ENCODE data around the gene SCNN1B. TPM values are rescaled to one million over a fixed set of nuclear protein-coding genes. Genes with fewer than 3 reads are reported as not detected.

SCNN1B gene
- total RNA-seq, 1 experiment from 2014 or later, result not detected

GRCh38 chr16:23414731-23415130 lies 112.6 kb downstream of the SCNN1B start:
- in situ Hi-C loops (cut with HindIII; ENCODE audit: low sequenced_read_pairs), result loop anchor here (25.0 kb wide), 1 partner anchor 252 kb away; no protein-coding TSS in a partner anchor
- no peak for DNase-seq (ENCODE audit: low spot score)

- peak; percentile 64 for DNase-seq (ENCODE audit: low spot score)
- in situ Hi-C loops (cut with HindIII; ENCODE audit: low sequenced_read_pairs), result loop anchor here (25.0 kb wide), 1 partner anchor 255 kb away; no protein-coding TSS in a partner anchor
Measured at GRCh38 chr16:23416816-23417215, 114.7 kb downstream of the SCNN1B start.

- DNase-seq (ENCODE audit: low spot score), result no peak
- in situ Hi-C loops (cut with HindIII; ENCODE audit: low sequenced_read_pairs), result loop anchor here (25.0 kb wide), 1 partner anchor 258 kb away; no protein-coding TSS in a partner anchor
Measured at GRCh38 chr16:23420011-23420410, 117.9 kb downstream of the SCNN1B start.

- in situ Hi-C loops (cut with HindIII; ENCODE audit: low sequenced_read_pairs), result loop anchor here (25.0 kb wide), 1 partner anchor 261 kb away; no protein-coding TSS in a partner anchor
- no peak for DNase-seq (ENCODE audit: low spot score)
Measured at GRCh38 chr16:23423496-23424049, 121.5 kb downstream of the SCNN1B start.

GRCh38 chr16:23424292-23424958 lies 122.3 kb downstream of the SCNN1B start:
- in situ Hi-C loops (cut with HindIII; ENCODE audit: low sequenced_read_pairs), result loop anchor here (25.0 kb wide), 1 partner anchor 262 kb away; no protein-coding TSS in a partner anchor
- DNase-seq (ENCODE audit: low spot score), result no peak

GRCh38 chr16:23428351-23428750 lies 126.2 kb downstream of the SCNN1B start:
- no peak for DNase-seq (ENCODE audit: low spot score)
- in situ Hi-C loops (cut with HindIII; ENCODE audit: low sequenced_read_pairs), result no loop called here

Other genes with a start within 250 kb of the SCNN1B start
- 2.4 and 3.0 TPM in 2 replicates for gene USP31, start 152.8 kb upstream of the SCNN1B start, total RNA-seq (2014; rRNA removed; shearing (Covaris generic))
- gene SCNN1G, start 119.6 kb upstream of the SCNN1B start, total RNA-seq (2014; rRNA removed; shearing (Covaris generic)), result not detected in 2 replicates
- gene COG7, start 150.9 kb downstream of the SCNN1B start, total RNA-seq (2014; rRNA removed; shearing (Covaris generic)), result 13.3 and 16.4 TPM in 2 replicates
- gene GGA2, start 208.2 kb downstream of the SCNN1B start, total RNA-seq (2014; rRNA removed; shearing (Covaris generic)), result 54.8 and 56.2 TPM in 2 replicates